GM19328 (cell line): ENCODE measurements around the gene TRIM51G.
"Not testable (repeated sequence)": the region's sequence is repeated elsewhere in the genome, so short reads cannot be mapped to it uniquely, and the experiment has no call there.

Experiments used
- ATAC-seq: cut with Tn5 transposase; IDR thresholded peaks from one replicate; pipeline ENCODE4 v1.9.1; 2021; ENCODE audit warnings: mild to moderate bottlenecking, moderate library complexity; ENCODE audit not compliant: unreplicated experiment

TRIM51G gene

DNA sequence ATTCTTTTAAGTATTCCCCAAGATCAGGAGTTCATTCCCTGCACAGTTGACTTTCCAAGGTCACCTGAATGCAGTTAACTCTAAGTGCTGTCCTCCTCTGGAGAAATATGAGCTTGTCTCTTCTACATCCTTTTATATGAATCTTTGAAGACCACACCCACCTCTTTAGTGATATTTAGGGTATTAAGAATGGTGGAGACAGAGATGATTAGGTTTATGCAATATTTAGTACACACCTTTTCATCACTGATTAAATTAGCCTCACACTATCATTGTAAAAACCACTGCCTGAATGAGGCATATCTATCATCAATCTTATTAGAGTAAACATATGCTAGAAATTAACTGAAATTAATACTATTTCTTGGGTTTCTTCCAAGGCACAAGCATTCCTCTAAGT lies at the start of gene TRIM51G:
Gene TRIM51G, minus strand, starts transcription at position 101 of the 400 bp plus-strand sequence. CDS start 2,190 bp downstream, outside the sequence.
- ATAC-seq: not testable (repeated sequence)

DNA sequence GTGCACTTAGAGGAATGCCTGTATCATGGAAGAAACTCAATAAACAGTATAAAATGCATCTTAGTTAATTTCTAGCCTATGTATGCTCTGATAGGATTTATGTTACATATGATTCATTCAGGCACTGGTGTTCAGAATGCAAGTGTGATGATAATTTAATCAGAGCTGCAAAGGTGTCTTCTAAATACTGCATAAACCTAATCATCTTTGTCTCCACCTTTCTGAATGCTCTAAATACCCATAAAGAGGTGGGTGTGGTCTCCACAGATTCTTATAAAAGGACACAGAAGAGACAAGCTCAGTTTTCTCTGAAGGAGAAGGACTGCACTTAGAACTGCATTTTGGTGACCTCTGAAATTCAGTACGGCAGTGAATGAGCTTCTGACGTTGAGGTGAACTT lies 44.8 kb upstream of the TRIM51G start, which contains the start of gene TRIM49B:
Gene TRIM49B, plus strand, starts transcription at position 301 of the 400 bp plus-strand sequence. CDS start 2,777 bp downstream, outside the sequence.
- not testable (repeated sequence) for ATAC-seq

DNA sequence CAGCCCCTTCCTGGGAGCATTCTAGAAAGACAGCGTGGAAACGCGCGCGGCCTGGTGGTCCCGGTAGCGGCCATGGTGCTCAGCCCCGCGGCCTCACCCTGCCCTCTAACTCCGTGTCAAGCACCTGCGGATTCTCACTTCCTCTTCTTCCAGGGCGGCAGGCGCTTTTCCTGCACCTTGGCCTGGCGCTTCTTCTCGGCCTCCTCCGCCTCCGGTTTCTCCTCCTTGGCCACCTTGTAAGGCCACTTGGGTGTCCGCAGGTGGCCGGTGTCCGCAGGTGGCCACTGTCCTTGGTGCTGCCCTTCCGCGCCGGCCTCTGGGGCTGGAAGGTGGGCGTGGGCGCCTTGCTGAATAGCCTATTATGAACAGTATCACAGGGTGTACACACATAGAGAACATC lies 15.1 kb downstream of the TRIM51G start:
- not testable (repeated sequence) for ATAC-seq

DNA sequence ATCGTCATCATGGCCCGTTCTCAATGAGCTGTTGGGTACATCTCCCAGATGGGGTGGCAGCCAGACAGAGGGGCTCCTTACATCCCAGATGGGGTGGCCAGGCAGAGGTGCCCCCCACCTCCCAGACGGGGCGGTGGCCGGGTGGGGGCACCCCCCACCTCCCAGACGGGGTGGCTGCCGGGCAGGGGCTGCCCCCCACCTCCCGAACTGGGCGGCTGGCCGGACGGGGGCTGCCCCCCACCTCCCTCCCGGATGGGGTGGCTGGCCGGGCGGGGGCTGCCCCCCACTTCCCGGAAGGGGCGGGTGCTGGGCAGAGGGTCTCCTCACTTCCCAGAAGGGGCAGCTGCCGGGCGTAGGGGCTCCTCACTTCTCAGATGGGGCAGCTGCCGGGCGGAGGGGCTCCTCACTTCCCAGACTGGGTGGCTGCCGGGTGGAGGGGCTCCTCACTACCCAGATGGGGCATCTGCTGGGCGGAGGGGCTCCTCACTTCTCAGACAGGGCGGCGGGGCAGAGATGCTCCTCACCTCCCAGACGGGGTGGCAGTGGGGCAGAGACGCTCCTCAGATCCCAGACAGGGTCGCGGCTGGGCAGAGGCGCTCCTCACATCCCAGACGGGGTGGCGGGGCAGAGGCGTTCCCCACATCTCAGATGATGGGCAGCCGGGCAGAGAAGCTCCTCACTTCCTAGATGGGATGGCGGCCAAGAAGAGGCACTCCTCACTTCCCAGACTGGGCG lies 28.2 kb downstream of the TRIM51G start:
- ATAC-seq: not testable (repeated sequence)

DNA sequence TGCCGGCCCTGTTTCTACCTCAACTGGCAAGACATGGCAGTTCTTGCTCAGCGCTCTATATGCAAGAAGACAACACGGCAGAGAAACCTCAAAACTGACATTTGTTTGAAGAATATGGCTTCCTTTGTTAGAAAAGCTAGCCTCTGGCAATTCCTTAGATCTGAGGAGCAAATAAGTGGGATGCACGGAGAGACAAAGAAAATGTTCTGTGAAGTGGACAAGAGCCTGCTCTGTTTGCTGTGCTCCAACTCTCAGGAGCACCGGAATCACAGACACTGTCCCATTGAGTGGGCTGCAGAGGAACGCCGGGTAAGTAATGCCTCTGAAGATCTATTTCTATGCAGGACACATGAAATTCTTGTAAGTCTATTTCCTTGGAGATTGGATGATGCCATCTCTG lies 37.9 kb downstream of the TRIM51G start:
- ATAC-seq: not testable (repeated sequence)
